Activated effector memory CD4-positive, alpha-beta T cell treated with Interleukin-2 at 50 U/mL for 16 hours (primary cell): ENCODE data around the gene DENND5B.
A peak's percentile ranks its signal among the peaks of the same experiment; 100 is the strongest.
"Not testable (repeated sequence)": the region's sequence is repeated elsewhere in the genome, so short reads cannot be mapped to it uniquely, and the experiment has no call there.

Experiments
- DNase-seq: peaks from one replicate; pipeline ENCODE4 v3.0.0-alpha.2; 2020

The DENND5B gene

DNA sequence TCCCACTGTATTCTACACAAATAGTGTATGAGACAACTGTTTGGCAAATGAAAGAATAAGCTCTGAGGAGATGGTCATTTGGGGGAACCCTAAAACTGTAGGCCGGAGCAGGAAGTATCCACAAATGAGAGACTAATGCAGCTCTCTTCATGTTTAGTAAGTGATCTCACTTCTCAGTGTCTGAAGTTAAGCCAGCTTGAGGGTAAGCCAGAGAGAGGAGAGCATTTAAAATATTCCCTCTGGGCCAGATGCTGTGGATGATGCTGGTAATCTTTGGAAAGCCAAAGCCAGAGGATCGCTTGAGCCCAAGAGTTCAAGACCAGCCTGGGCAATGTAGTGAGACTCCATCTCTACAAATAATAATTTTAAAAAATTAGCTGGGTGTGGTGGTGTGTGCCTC lies 134.4 kb downstream of the DENND5B start:
- no peak for DNase-seq

DNA sequence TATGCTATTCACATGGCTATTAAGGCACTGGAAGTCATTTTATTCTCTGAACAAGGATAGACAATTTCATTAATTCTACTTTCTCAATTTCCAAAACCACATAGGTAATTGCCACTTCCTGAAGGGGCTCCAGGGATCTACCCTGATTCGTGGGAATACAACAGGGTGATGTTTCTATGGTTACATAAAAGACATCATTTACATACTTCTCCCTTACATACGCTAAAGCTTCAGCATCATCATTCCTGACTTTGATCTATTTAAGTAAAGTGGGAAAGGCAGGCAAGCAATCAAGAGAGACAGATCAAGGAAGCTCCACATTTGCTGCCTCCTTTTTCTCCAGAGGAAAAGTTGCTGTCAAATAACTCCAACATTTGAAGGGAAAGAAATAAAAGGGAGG lies 146.2 kb downstream of the DENND5B start:
- no peak for DNase-seq

DNA sequence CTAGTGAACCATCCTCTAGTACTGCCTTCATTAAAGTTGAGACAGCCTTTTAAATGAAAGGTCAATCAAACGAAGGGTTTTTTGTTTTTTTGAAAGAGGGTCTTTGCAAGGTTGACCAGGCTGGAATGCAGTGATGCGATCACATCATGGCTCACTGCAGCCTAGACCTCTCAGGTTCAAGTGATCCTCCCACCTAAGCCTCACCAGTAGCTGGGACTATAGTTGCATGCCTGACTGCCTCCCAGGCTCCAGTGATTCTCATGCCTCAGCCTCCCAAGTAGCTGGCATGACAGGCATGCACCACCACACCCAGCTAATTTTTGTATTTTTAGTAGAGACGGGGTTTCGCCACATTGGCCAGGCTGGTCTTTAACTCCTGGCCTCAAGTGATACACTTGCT lies 150.3 kb downstream of the DENND5B start:
- DNase-seq, result no peak

DNA sequence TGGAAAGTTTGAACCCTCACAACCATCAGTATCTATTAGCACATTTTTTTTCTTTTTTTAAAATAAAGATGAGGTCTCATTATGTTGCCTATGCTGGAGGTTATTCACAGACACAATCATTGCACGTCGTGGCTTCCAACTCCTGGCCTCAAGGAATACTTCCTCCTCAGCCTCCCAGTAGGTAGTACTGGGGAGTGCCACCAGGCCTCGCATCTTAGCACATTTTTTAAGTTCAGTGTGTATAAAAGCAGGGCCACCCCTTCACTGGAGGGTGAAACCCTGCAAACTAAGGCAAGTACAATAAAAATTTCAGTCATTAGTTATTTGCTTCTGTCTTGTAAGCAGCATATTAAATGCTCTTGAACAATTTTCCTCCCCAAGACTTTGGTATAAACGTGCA lies 150.8 kb downstream of the DENND5B start:
- no peak for DNase-seq

DNA sequence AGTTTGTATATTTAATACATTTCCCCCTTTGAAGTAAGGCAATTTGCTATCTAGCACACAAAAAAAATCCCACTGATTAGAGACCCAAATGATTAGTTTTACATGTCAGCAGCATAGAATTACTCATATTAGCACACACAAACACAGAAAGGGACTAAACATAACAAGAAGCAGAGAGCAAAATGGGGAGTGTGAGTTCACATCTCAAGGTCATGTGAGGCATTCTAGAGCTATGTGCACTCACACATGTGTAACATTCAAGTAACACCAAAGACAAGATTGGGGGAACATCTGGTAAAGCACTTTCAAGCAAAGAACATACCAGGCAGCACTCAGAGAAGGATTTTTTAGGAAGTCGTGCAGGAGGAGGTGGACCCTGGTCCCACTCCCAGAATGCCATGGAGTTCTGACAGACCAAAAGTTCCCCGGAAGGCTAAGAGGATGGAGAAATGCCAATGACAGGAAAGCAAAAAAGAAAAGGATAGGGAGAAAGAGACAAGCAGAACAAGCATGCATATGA lies 159.2 kb downstream of the DENND5B start:
- DNase-seq, result no peak

DNA sequence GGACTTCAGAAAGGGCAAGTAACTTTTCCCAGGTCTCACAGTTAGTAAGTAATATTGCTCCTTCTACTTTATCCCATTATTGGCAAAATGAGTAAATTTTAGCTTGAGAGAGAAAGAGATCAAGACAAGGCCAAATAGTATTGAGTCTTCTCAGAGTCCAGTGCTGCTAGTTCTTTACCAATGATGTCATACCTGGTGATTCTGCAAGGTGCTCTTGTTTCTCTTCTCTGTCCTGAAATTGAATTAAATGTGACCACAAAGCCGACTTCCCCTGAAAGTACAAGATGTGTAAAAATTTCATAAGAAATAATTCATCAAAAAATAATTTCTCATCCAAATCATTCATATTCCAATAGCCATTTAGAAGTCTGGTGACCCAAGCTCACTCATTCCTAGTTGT lies 167.5 kb downstream of the DENND5B start:
- DNase-seq, result no peak

DNA sequence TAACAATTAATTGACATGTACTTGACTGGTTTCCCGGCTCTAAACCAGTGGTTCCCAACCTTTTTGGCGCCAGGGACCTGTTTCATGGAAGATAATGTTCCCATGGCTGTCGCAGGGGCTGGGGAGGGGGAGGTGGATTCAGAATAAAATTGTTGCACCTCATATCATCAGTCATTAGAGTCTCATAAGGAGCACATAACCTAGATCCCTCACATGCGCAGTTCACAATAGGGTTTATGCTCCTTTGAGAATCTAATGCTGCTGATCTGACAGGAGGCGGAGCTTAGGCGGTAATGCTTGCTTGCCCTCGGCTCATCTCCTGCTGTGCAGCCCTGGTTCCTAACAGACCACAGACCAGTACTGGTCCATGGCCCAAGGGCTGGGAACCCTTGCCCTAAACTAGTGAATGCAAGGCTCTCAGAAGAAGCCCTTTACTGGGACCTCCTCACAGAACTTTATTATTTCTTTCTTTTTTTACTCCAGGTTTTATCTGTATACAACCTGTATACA lies 178.6 kb downstream of the DENND5B start:
- no peak for DNase-seq

DNA sequence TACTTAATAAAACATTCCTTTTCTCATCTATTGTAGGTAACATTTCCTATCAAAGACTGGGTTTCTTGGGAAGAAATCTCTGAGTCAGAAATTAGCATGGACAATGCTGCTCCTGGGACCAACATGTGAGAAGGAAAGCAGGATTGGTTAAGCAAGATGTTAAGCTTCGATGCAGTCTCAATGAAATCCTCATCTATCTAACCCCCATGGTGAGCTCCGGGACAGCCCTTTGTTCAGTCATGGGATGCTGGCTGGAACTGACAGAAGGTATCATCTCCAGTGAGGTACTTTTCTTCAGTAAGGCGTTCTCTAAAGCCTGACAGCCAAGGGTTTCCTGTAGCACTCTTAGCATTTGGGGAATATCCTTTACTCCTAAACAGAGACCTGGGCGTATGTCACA lies 182.2 kb downstream of the DENND5B start:
- no peak for DNase-seq

DNA sequence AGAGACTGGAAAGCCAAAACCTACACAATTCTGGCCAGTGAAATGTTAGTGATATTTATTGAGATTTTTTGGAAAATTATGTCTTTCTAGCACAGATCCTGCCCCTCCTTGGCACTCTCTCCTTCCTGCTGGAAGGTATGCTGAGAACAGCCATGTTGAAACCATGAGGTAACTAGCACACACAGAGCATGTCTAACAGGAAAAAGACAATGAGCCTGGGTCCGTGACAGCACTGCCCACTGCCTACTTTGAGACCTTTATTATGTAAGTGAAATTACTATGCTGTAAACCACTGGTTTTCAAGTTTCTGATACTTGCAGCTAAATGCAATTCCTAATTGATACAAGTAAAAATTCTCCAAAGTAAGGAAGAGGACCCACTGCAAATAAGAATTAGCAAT lies 183.4 kb downstream of the DENND5B start:
- no peak for DNase-seq

DNA sequence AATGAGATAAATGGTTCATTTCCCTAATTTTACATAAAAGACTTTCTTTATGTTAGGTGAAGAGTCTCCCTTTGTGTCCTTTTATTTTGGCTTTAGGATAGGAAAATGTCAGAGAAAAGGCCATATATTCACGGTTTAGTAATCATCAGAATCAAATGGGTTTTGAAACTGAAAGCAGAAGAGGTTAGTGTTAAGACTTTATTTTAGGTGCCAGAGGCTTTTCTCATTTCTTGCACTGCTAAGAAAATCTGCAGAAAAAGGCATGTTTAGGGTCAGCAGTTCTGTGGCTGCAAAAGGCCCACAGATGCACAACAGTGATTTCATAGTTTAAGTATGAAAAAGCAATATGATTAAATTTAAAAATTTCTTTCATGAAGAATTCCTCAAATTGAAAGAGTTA lies 184.6 kb downstream of the DENND5B start:
- no peak for DNase-seq

DNA sequence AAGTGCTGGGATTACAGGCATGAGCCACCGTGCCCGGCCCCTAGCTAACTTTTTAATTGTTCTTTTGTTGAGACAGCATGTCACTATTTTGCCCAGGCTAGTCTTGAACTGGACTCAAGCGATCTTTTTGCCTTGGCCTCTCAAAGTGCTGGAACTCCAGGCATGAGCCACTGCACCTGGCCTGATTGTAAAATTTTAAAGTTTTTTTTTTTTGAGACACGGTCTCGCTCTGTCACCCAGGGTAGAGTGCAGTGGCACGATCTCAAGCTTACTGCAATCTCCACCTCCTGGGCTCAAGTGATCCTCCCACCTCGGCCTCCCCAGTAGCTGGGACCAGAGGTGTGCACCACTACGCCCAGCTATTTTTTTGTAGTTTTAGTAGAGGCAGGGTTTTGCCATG lies 185.9 kb downstream of the DENND5B start:
- DNase-seq, result no peak

DNA sequence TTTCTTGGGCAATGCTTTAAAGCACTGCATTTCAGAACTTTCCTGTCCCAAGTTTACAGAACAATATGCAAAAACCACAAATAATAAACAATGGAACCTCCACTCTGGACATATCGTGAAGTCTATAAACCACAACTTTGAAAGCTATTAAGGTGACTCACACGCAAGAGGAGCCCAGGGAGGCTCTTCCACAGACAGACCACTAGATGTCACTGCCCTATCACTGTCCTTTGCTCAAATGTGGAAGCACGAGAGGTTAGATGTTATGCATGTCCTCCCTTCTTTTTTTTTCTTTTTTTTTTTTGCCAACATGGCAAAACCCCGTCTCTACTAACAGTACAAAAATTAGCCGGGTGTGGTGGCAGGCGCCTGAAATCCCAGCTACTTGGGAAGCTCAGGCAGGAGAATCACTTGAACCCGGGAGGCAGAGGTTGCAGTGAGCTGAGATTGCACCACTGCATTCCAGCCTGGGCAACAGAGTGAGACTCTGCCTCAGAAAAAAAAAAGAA lies 187.8 kb downstream of the DENND5B start:
- peak; percentile 18 for DNase-seq

DNA sequence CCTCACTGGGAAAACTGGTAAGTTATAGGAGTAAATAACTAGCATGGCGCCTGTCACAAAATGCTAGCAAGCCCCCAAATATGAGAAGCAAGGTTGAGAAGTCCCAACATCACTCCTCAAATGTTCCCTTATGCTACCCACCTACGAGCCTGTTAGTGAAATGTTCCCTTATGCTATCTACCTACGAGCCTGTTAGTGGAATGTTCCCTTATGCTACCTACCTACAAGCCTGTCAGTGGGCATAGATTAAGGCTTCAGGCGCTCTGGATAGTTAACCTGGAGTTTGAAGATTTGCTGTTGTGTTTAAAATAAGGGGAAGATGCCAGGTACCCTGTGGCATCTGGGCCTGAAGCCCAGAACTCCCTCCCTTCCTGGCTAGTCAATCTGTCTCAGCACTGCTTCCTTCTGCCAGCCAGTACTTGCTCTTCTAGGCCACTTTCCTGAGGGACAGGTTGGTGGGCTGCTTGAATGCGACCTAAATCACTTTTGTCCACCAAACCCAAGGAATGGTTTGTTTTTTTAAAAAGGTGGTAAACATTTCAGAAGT lies 197.9 kb downstream of the DENND5B start:
- no peak for DNase-seq

DNA sequence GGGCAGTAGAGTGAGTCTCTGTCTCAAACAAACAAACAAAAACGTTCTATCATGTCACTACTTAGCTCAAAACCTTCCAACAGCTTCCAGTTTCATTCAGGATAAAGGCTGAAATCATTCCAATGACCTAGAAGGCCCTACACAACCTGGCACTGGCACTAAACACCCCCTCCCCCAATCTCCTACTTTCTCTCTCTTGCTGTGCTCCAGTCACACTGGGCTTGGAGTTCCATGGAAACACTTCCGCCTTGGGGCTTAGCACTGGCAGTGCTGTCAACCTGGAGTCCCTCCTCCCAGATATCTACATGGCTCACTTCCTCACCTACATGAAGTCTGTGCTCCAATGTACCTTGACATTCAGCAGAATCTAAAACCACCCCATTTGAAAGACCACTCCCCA lies 199.9 kb downstream of the DENND5B start:
- no peak for DNase-seq

DNA sequence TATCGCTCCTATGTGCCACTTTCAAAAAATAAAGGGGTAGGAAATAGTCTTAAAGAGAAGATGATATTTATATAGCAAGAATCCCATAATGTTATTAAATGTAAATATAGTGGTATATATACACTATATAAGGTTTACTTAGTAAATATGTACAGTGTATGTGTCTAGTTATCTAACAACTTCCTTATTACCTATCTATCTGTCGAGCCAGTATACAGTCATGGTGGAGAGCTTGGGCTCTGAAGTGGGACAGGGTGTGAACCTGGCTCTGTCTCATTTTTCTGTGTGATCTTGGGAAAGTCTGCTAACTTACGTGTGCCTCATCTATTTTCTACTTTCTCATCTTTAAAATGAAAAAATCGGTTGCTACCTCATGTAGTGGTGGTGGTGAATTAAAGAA lies 202.2 kb downstream of the DENND5B start:
- no peak for DNase-seq

DNA sequence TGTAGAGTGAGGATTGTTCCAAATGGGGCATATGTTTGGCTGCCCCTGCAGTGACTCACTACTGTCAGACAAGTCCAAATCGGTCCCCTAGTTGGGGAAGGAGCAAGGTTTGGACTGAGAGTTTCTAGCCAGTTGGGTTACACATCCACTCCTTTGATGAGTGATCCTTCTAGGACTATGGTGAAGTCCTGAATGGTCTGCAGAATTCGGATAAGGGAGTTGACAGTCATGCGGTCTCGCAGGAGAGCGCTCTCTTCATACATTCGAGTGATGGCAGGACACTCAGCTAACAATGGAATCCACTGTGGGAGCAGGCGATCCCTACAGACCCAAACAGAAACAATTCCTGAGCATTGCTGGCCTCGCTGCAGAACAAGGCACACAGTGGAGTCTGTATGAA lies 203.5 kb downstream of the DENND5B start:
- no peak for DNase-seq

DNA sequence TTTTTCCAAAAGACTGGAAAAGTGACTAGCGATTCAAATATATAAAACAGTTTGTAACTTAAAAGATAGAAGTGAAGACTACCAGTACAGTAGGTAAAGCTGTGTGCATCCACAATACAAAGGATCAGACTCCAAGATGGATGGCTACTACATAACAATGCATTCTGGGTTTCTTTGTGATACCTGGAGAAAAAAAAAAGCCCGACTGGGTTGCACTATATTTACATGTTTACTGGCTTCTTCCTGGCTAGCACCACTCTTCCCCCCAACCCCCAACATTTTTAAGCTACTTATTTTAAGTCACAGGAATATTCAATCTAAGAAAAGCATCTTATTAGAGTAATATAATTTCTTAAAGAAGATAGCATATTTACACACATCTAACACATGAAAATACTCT lies 203.9 kb downstream of the DENND5B start:
- no peak for DNase-seq

DNA sequence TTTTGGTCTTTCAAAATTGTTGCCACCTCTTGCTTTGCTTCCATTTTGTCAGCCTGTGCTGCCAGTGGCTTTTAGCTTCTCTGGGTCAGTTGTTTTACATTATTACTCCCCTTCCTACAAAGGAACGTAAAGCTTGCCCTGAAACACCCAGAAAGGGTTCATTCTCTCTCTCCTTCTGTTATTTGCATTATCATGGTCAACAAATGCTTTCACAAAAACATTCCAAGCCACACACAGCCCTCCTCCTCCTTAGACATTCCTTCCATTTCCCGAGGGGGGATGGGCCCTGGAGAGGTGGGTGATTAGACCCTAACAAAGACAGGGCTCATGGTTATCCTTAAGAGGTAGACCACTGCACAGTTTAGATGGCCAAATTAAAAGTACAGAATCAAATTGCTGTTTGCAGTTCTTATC lies 204.6 kb downstream of the DENND5B start:
- DNase-seq, result no peak

DNA sequence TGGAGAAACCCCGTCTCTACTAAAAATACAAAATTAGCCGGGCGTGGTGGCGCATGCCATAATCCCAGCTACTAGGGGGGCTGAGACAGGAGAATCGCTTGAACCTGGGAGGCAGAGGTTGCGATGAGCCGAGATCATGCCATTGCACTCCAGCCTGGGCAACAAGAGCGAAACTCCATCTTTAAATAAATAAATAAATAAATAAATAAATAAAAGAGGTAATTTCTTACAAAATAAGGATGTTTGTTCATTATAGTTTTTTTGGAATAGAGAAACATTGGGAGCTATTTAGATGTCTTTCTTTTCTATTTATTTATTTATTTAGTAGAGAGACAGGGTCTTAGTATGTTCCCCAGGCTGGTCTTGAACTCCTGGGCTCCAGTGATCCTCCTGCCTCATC lies 213.7 kb downstream of the DENND5B start:
- DNase-seq, result not testable (repeated sequence)

DNA sequence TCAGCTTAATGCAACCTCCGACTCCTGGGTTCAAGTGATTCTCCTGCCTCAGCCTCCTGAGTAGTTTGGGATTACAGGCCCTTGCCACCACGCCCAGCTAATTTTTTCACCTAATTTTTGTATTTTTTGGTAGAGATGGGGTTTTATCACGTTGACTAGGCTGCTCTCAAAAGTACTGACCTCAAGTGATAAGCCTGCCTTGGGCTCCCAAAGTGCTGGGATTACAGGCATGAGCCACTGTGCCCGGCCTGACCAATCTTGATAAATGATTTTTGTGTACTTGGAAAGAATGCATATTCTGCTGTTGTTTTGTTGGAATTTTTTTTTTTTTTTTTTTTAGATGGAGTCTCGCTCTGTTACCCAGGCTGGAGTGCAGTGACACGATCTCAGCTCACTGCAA lies 215.5 kb downstream of the DENND5B start:
- DNase-seq, result not testable (repeated sequence)

DNA sequence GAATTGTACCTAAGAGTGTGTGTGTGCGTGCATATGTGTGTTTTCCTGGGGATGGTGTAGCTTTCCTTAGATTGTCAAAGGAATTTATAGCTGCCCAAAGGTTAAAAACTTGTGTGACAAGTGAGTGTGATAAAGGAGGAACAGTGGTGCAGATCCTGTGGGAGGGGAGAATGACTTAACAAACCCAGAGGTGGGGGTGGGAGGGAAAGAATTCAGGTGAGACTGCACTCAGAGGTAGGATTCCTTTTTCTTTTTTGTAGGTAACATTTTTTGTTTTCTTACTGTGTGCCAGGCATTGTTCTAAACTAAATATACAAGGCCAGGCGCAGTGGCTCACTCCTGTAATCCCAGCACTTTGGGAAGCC lies 219.7 kb downstream of the DENND5B start:
- DNase-seq, result no peak

DNA sequence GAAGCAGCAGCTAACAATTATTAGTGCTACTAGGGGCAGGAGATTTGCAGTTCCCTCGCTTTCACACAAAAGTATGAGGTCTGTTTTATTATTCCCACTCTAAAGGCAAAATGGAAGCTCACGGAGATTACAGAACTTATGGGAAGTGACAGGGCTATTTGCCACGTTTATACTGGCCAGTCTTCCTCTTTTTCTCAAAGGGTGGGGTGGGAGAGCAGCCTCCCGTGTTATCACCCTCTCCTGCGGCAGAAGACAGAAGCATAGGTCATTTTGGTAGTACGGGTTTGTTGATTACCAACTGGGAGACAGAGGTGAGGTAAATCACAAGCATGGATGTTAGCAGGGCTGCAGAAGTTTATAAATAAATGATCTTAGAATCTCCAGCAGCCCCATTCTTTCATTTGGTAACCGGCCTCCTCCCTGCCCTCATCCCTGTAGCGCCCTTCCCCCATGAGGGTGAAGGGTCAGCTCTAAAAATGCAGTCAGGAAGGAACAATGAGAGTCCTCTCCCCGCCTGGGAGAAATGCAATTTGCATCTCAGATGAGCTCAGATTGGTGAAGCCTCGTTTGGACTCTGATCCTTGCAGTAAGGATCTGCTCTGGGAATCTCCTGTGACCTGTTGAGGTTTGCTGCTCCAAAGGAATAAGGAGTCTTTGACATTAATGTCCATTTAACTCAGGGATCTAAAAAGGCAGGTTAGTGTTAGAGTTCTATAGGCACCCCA lies 220.2 kb downstream of the DENND5B start:
- no peak for DNase-seq

DNA sequence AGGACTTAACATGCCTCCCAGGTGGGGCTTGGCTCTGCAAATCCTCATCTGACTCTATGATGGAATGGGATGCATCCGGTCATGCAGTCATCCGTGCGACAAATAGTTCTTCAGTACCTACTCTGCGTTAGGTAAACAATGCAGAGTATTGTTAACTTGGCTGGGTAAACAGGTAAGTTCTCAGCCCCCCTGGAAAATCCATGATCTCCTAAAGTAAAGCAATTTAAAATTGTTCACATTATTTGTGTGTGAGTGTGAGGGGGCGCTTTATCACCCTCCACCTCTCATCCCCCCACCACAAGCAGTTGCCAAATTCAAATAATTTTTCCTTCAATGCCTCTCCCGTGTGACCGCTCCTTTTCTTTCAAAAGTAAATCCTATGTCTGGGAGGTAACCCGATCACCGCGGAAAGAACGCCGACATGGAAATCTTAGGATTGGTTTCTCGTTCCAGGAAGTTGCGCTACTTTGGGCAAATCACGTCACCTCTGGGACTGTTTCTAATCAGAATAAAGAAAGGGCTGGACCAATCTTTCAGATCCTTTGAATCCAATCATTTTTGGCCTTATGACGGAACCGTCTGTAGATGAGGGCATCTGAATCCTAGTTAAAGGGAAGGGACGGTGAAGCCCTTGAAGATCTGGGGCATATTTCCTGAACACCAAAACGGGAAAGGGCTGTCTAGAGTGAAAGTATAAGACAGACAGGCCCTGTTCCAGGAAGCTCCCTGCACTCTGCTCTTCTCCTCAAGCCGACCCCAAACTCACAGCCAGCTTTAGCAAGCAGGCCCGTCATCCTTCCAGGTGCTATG lies 221.0 kb downstream of the DENND5B start:
- no peak for DNase-seq
